Fibroblast of lung (primary cell): ENCODE measurements around the gene ACVR2B.

Source experiments
- EZH2 ChIP-seq: IDR thresholded peaks from 2 replicates; pipeline ENCODE4 v1.5.1; 2012; ENCODE audit warnings: low read length, control low read depth, mild to moderate bottlenecking; ENCODE audit errors: missing control alignments
- TF ChIP-seq, protein P1 (sequence below), 2 donors: IDR thresholded peaks in 1 of 2; conservative IDR thresholded peaks in 1 of 2; 1 replicate in 1 of 2; 2 replicates in 1 of 2; pipeline ENCODE4 v1.5.1; 2011 to 2012; ENCODE audit warnings: low read length in 2 of 2, control low read depth in 1 of 2, inconsistent platforms in 1 of 2, low read depth in 1 of 2, mild to moderate bottlenecking in 1 of 2

DNA sequence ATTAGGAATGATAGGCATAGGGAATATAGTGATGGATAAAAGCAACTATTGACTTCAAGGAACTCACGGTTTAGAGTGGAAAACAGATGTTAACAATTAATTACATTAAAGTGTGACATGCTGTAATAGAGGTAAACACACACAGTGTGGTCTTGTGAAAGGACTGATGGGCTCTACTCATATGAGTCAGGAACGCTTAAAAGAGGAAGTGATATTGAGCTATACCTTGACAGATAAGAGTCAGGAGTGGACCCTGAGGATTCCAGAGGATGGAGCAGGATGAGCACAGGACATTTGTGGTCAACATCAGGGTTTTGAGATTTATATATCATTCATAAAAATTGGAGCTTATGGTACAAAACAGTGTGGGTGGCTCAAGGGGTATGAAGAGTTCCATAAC lies 53.4 kb downstream of the ACVR2B start:
- TF ChIP-seq, protein P1, sequence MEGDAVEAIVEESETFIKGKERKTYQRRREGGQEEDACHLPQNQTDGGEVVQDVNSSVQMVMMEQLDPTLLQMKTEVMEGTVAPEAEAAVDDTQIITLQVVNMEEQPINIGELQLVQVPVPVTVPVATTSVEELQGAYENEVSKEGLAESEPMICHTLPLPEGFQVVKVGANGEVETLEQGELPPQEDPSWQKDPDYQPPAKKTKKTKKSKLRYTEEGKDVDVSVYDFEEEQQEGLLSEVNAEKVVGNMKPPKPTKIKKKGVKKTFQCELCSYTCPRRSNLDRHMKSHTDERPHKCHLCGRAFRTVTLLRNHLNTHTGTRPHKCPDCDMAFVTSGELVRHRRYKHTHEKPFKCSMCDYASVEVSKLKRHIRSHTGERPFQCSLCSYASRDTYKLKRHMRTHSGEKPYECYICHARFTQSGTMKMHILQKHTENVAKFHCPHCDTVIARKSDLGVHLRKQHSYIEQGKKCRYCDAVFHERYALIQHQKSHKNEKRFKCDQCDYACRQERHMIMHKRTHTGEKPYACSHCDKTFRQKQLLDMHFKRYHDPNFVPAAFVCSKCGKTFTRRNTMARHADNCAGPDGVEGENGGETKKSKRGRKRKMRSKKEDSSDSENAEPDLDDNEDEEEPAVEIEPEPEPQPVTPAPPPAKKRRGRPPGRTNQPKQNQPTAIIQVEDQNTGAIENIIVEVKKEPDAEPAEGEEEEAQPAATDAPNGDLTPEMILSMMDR (conservative IDR thresholded peaks at IDR 0.05 in 1 of 2, IDR thresholded peaks at IDR 0.05 in 1 of 2; ENCODE audit: low read depth in 1 of 2, low read length in 2 of 2): no peak
- no peak for TF ChIP-seq EZH2
